Subcutaneous abdominal adipose tissue (tissue), 5 donors: ENCODE results near the gene PPP5C.

Experiments
- H3K27ac ChIP-seq: one replicate; pipeline ENCODE4 v1.7.0; 2013; ENCODE audit warnings: low read depth, mild to moderate bottlenecking, inconsistent platforms, low read length, moderate library complexity
- H3K27me3 ChIP-seq, 5 donors: one replicate each; pipeline ENCODE4 v1.7.0; 2013; ENCODE audit warnings: low read length in 5 of 5, inconsistent platforms in 1 of 5; ENCODE audit not compliant: control insufficient read depth in 5 of 5, insufficient read depth in 4 of 5
- H3K36me3 ChIP-seq, 5 donors: one replicate each; pipeline ENCODE4 v1.7.0; 2013; ENCODE audit warnings: low read length in 5 of 5; ENCODE audit not compliant: control insufficient read depth in 5 of 5, insufficient read depth in 5 of 5
- H3K4me1 ChIP-seq, 5 donors: one replicate each; pipeline ENCODE4 v1.7.0; 2013; ENCODE audit warnings: low read length in 5 of 5, mild to moderate bottlenecking in 3 of 5, moderate library complexity in 1 of 5; ENCODE audit not compliant: control insufficient read depth in 5 of 5, insufficient read depth in 5 of 5
- H3K4me3 ChIP-seq, 5 donors: one replicate each; pipeline ENCODE4 v1.7.0; 2013; ENCODE audit warnings: low read length in 5 of 5, low read depth in 1 of 5
- H3K9ac ChIP-seq, 5 donors: one replicate each; pipeline ENCODE4 v1.7.0; 2013; ENCODE audit warnings: low read length in 5 of 5, mild to moderate bottlenecking in 4 of 5, moderate library complexity in 3 of 5
- H3K9me3 ChIP-seq, 5 donors: one replicate each; pipeline ENCODE4 v1.7.0; 2013; ENCODE audit warnings: low read length in 5 of 5; ENCODE audit not compliant: control insufficient read depth in 5 of 5
- donor health status: healthy.
- donor health status: healthy.
- donor health status: healthy.
- donor health status: healthy.
- donor health status: healthy.

PPP5C gene

DNA sequence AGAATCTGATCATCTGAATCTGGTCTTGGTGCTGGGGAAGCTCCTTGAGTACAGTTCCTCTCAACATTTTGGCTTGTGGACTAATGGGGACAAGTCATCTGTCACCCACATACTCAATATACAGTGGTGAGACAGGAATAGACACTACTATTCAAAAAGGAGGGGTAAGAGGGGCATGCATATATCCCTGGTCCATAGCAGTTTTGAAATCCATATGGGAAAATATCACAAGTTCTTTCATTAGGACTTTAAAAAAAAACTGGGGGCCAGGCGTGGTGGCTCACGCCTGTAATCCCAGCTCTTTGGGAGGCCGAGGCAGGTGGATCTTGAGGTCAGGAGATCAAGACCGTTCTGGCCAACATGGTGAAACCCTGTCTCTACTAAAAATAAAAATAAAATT, 20.3 kb upstream of the PPP5C start:
- peaks cover 0 to 24% (median 14%) of the 10 kb centered on the region in 5 donors for H3K9me3 ChIP-seq
- H3K27me3 ChIP-seq: no peaks in the 10 kb centered on the region
- no peak overlapping the region for H3K27ac ChIP-seq
- H3K4me1 ChIP-seq: no peaks in the 10 kb centered on the region
- H3K36me3 ChIP-seq: peaks cover 0 to 69% (median 51%) of the 10 kb centered on the region in 5 donors
- no peak overlapping the region for H3K9ac ChIP-seq
- H3K4me3 ChIP-seq: no peak overlapping the region

DNA sequence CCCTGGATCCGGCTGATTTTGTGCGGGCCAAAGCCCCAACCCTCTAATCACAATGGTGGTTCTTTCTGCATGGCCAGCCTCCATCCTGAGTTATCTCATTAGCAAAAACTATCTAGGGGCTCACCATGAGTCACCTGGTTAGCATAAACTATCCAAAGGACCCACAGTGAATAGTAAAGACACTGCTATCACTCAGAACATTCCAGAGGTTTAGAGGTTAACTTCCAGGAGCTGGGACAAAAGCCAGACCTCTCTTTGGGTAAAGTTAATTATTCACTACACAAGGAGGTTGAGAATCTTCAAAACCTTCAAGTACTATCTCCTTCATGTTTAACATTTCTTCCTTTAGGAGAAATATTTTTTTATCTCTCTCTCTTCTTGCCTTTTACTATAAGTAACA, 18.8 kb upstream of the PPP5C start:
- Histone ChIP-seq H3K27ac (no peak overlapping the region), H3K27me3 (no peaks in the 10 kb centered on the region), H3K9me3 (peaks cover 0 to 24% (median 14%) of the 10 kb centered on the region in 5 donors), H3K36me3 (peaks cover 0 to 65% (median 49%) of the 10 kb centered on the region in 5 donors), H3K4me3 (peak overlapping the region in 1 of 5 donors; percentile 30), H3K9ac (no peak overlapping the region), H3K4me1 (no peaks in the 10 kb centered on the region)

DNA sequence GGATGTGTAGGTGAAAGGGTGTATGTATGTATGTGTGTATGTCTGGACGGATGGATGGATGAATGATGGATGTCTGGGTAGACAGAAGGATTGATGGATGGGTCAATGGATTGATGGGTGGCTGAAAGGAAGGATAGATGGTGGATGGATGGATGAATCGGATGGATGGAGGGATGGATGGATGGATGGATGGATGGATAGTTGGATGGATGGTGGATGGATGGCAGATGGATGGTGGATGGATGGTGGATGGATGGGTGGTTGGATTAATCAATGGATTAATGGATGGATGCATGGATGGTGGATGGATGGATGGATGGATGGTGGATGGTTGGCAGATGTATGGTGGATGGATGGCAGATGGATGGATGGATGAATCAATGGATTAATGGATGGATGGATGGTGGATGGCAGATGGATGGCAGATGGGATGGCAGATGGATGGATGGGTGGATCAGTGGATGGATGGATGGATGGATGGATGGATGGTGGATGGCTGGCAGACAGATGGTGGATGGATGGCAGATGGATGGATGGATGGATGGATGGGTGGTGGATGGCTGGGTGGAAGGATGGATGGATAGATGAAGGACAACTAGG, 16.5 kb upstream of the PPP5C start:
- Histone ChIP-seq H3K9me3 (peaks cover 0 to 24% (median 14%) of the 10 kb centered on the region in 5 donors), H3K4me1 (no peaks in the 10 kb centered on the region), H3K27me3 (no peaks in the 10 kb centered on the region), H3K27ac (no peak overlapping the region), H3K9ac (no peak overlapping the region), H3K36me3 (peaks cover 0 to 56% (median 40%) of the 10 kb centered on the region in 5 donors), H3K4me3 (no peak overlapping the region)

DNA sequence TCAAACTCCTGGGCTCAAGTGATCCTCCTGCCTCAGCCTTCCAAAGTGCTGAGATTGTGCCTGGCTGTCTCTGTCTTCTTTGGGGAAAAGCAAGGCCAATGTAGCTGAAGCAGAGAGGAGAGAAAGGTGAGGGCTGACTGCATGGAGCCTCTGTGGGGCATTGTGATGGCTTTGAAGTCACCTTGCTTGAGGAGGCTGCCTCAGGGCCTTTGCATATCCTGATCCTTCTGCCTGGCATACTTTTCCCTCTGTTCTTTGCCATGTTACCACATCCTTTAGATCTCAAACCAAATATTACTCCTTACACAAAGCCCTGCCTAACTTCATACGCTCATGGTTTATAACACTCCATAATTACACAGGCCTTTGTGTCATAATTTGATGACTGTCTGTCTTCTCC, 9.4 kb upstream of the PPP5C start:
- Histone ChIP-seq H3K36me3 (peaks cover 0 to 31% (median 24%) of the 10 kb centered on the region in 5 donors), H3K4me3 (no peak overlapping the region), H3K27ac (no peak overlapping the region), H3K9ac (no peak overlapping the region), H3K9me3 (no peaks in the 10 kb centered on the region), H3K27me3 (no peaks in the 10 kb centered on the region), H3K4me1 (no peaks in the 10 kb centered on the region)

DNA sequence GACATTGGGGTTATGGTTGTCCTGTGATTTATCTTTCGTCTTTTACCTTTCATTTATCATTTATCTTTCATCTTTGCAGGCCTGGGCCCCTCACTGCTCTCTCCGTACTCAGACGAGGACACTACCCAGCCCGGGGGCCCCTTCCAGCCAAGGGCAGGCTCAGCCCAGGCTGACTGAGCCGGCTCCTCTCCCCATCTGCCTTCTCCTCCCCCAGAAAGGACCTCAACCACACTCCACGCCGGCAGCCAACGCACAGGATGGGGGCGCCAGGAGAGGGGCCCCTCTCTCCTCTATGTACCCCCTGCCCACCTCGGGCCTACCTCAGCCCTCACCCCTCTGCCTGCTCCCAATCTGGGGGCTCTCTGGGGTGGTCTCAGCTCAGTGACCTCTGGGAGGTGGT, 7.4 kb upstream of the PPP5C start:
- H3K9me3 ChIP-seq: no peaks in the 10 kb centered on the region
- no peak overlapping the region for H3K4me3 ChIP-seq
- H3K36me3 ChIP-seq: peaks cover 0 to 27% (median 21%) of the 10 kb centered on the region in 5 donors
- no peak overlapping the region for H3K27ac ChIP-seq
- no peak overlapping the region for H3K9ac ChIP-seq
- no peaks in the 10 kb centered on the region for H3K27me3 ChIP-seq
- H3K4me1 ChIP-seq: no peaks in the 10 kb centered on the region

DNA sequence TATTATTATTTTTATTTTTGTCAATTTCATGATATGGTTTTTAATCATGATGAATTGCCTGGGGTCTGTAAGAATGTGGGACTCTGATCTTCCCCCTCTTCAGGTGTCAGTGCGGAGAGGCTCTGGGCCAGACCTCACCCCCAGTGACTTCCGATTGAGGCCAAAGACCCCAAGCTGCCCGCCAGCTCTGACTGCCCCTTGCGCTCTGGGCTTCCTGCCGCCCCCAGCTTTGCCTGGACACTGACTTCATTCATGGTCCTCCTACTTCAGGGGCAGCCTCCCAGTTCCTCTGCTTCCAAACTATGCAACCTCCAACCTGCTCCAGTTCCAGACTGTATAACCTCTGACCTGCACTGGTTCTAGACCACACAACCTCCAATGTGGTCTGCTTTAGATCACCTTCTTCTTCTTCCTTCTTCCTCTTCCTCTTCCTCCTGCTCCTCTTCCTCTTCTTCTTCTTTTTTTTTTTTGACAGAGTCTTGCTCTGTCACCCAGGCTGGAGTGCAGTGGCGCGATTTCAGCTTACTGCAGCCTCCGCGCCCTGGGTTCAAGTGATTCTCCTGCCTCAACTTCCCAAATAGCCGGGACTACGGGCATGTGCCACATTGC, 6.7 kb upstream of the PPP5C start:
- Histone ChIP-seq H3K36me3 (peaks cover 0 to 27% (median 18%) of the 10 kb centered on the region in 5 donors), H3K27ac (no peak overlapping the region), H3K4me3 (no peak overlapping the region), H3K4me1 (no peaks in the 10 kb centered on the region), H3K27me3 (no peaks in the 10 kb centered on the region), H3K9me3 (no peaks in the 10 kb centered on the region), H3K9ac (no peak overlapping the region)

DNA sequence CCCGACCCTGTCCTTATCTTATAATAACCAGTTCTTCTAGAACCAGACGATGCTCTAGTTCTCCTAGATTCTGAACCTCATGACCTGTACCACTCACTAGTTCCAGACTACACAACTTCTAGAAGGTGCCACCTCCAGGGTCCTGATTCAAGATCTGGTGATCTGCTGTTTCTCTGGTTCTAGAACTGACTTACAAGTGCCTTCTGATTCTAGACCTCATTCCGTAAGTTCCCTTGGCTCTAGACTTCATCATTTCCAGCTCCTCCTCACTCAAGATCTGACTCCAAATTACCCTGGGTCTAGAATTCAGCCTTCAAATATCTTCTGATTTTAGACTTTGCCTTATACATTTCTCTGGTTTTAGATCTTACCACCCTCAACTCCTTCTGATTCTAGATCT, 5.0 kb upstream of the PPP5C start:
- Histone ChIP-seq H3K4me3 (no peak overlapping the region), H3K27ac (no peak overlapping the region), H3K36me3 (peaks cover 0 to 26% (median 18%) of the 10 kb centered on the region in 5 donors)

DNA sequence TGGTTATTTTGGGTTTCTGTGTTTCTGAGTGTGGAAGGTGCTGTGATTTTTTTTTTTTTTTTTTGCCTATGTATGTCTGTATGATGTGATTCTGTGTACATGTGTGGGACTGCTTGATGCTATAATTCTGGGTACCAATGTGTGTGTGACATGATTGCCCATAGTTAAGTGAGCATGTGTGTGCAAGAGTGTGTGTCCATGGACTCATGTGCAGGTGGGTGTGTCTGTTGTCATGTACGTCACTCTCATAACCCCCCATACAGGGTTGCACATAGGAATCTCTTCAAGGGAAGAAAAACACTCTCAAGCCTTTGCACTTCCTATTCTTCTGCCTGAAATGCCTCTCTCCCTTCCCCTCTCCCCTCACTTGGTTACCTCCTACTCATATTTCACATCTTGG, 2.5 kb upstream of the PPP5C start:
- Histone ChIP-seq H3K4me3 (no peak overlapping the region), H3K27me3 (no peaks in the 10 kb centered on the region), H3K27ac (no peak overlapping the region), H3K9ac (no peak overlapping the region), H3K9me3 (no peaks in the 10 kb centered on the region), H3K36me3 (peaks cover 0 to 12% (median 7%) of the 10 kb centered on the region in 5 donors), H3K4me1 (peaks cover 2 to 27% (median 21%) of the 10 kb centered on the region in 5 donors)

More for the DNA sequence above, 5.0 kb upstream of the PPP5C start:
- Histone ChIP-seq H3K27me3 (no peaks in the 10 kb centered on the region), H3K9me3 (no peaks in the 10 kb centered on the region), H3K9ac (no peak overlapping the region), H3K4me1 (peaks cover 0 to 6% (median 5%) of the 10 kb centered on the region in 5 donors)

DNA sequence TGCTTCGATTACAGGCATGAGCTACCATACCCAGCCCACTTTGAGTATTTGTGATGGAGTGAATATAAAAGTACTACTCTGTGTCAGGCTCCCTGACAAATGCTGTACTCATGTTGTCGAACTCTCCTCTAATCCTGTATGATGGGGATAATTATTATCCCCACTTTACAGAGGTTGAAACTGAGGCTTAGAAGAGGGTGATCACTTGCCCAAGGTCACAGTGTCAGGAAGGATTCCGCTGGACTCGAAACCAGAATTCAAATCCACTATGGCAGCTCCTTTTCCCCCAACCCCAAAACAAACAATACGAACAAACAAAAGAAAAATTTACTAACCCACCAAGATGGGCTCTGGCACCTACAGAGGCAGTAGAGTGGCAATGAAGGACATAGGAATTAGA, 1.7 kb upstream of the PPP5C start:
- H3K36me3 ChIP-seq: peaks cover 0 to 6% (median under 1%) of the 10 kb centered on the region in 5 donors
- peaks cover 3 to 34% (median 29%) of the 10 kb centered on the region in 5 donors for H3K4me1 ChIP-seq
- H3K9ac ChIP-seq: no peak overlapping the region
- no peak overlapping the region for H3K4me3 ChIP-seq
- no peak overlapping the region for H3K27ac ChIP-seq
- no peaks in the 10 kb centered on the region for H3K27me3 ChIP-seq
- H3K9me3 ChIP-seq: no peaks in the 10 kb centered on the region

DNA sequence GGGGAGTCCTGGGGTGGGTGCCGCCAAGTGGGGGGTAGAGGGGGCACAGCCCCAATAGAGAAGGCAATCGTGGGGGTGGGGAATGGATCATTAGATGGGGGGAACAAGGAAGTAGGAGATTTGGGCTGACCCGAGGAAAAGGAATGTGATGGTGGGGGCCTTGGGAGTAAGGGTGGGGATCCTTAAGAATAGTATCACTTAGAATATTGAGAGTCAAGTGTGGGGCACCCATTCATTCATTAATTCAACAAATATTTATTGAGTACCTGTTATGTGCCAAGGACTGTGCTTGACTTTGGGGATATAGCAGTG, 641 bp downstream of the PPP5C start:
- peaks cover 10 to 54% (median 49%) of the 10 kb centered on the region in 5 donors for H3K4me1 ChIP-seq

More for the DNA sequence above, 641 bp downstream of the PPP5C start:
- Histone ChIP-seq H3K4me3 (peak overlapping the region; percentile 84 to 97 (median 95)), H3K36me3 (no peaks in the 10 kb centered on the region), H3K9ac (peak overlapping the region in 4 of 5 donors; percentile 27 to 94 (median 90)), H3K27ac (peak overlapping the region; percentile 72), H3K27me3 (no peaks in the 10 kb centered on the region), H3K9me3 (no peaks in the 10 kb centered on the region)
